Activated CD4-positive, alpha-beta memory T cell treated with anti-CD3 and anti-CD28 coated beads, Interleukin-2, amount 10 ng/mL, durations not matched to agents 7 days and 5 days (primary cell): ENCODE results near the gene FOXP2. TPM values are rescaled to one million over a fixed set of nuclear protein-coding genes. Genes with fewer than 3 reads are reported as not detected.
"Not testable (repeated sequence)": the region's sequence is repeated elsewhere in the genome, so short reads cannot be mapped to it uniquely, and the experiment has no call there.

Experiments used
- CTCF ChIA-PET: fragments of 350-600 bp; sonication (Branson Sonifier 250); formaldehyde crosslinking; loops from one replicate; lab custom pipeline; 2021; ENCODE audit warnings: antibody characterized with exemption, inconsistent platforms; lab: Charles Lee
- POLR2A ChIA-PET: fragments of 350-600 bp; sonication (Branson Sonifier 250); formaldehyde crosslinking; loops from one replicate; lab custom pipeline; 2021; ENCODE audit warnings: antibody characterized with exemption; lab: Charles Lee
- DNase-seq: peaks from one replicate; pipeline ENCODE4 v3.0.0-alpha.2; 2020
- H3K27ac Mint-ChIP-seq: one replicate; pipeline ENCODE4 v1.8.0; 2021; ENCODE audit warnings: mild to moderate bottlenecking, mixed read lengths
- H3K27me3 Mint-ChIP-seq: one replicate; pipeline ENCODE4 v1.8.0; 2021; ENCODE audit warnings: mixed read lengths
- H3K36me3 Mint-ChIP-seq: one replicate; pipeline ENCODE4 v1.8.0; 2021; ENCODE audit warnings: low read depth, mixed read lengths
- H3K4me1 Mint-ChIP-seq: one replicate; pipeline ENCODE4 v1.8.0; 2021; ENCODE audit warnings: mixed read lengths
- H3K4me3 Mint-ChIP-seq: one replicate; pipeline ENCODE4 v1.8.0; 2021; ENCODE audit warnings: mild to moderate bottlenecking, mixed read lengths
- H3K9me3 Mint-ChIP-seq: one replicate; pipeline ENCODE4 v1.8.0; 2021; ENCODE audit warnings: mixed read lengths
- total RNA-seq, 2 experiments: library from RNA; stranded (reverse); gene quantifications; one replicate each; pipeline ENCODE4 v1.2.3, GENCODE V29; 2021

FOXP2 gene
- total RNA-seq, 2 experiments from 2014 or later = not detected

GRCh38 chr7:114590298-114590697 is 175.7 kb downstream of the FOXP2 start:
- POLR2A ChIA-PET = no interaction called here
- H3K36me3 Mint-ChIP-seq = no peaks in the 10 kb centered on the region
- no peak overlapping the region for H3K27ac Mint-ChIP-seq
- CTCF ChIA-PET = no interaction called here
- H3K9me3 Mint-ChIP-seq = no peaks in the 10 kb centered on the region
- no peak overlapping the region for H3K4me3 Mint-ChIP-seq
- H3K4me1 Mint-ChIP-seq = no peaks in the 10 kb centered on the region
- no peak for DNase-seq
- H3K27me3 Mint-ChIP-seq = peaks cover 2% of the 10 kb centered on the region

GRCh38 chr7:114598946-114599345 is 184.3 kb downstream of the FOXP2 start:
- Mint-ChIP-seq H3K4me3 (no peak overlapping the region), H3K36me3 (no peaks in the 10 kb centered on the region), H3K9me3 (no peaks in the 10 kb centered on the region), H3K4me1 (no peaks in the 10 kb centered on the region), H3K27me3 (peaks cover 1% of the 10 kb centered on the region), H3K27ac (no peak overlapping the region)
- DNase-seq = no peak
- ChIA-PET POLR2A (no interaction called here), CTCF (no interaction called here)

GRCh38 chr7:114606100-114606499 is 191.5 kb downstream of the FOXP2 start:
- Mint-ChIP-seq H3K4me1 (no peaks in the 10 kb centered on the region), H3K27ac (no peak overlapping the region), H3K27me3 (peaks cover 1% of the 10 kb centered on the region), H3K4me3 (no peak overlapping the region), H3K9me3 (no peaks in the 10 kb centered on the region), H3K36me3 (no peaks in the 10 kb centered on the region)
- POLR2A ChIA-PET = no interaction called here
- CTCF ChIA-PET = no interaction called here
- no peak for DNase-seq

- CTCF ChIA-PET, H3K27me3 Mint-ChIP-seq, H3K4me3 Mint-ChIP-seq, H3K9me3 Mint-ChIP-seq, DNase-seq, POLR2A ChIA-PET, H3K27ac Mint-ChIP-seq, H3K36me3 Mint-ChIP-seq, H3K4me1 Mint-ChIP-seq: not testable (repeated sequence)
Observed at GRCh38 chr7:114608822-114609221, 194.2 kb downstream of the FOXP2 start.

GRCh38 chr7:114620208-114620607 is 205.6 kb downstream of the FOXP2 start:
- no peaks in the 10 kb centered on the region for H3K4me1 Mint-ChIP-seq

GRCh38 chr7:114622221-114622620 is 207.6 kb downstream of the FOXP2 start:
- Mint-ChIP-seq H3K36me3 (no peaks in the 10 kb centered on the region), H3K9me3 (no peaks in the 10 kb centered on the region), H3K4me3 (no peak overlapping the region), H3K27ac (no peak overlapping the region), H3K27me3 (peaks cover 1% of the 10 kb centered on the region), H3K4me1 (no peaks in the 10 kb centered on the region)
- POLR2A ChIA-PET = no interaction called here
- CTCF ChIA-PET = no interaction called here
- no peak for DNase-seq

More at GRCh38 chr7:114620208-114620607, 205.6 kb downstream of the FOXP2 start:
- no peaks in the 10 kb centered on the region for H3K36me3 Mint-ChIP-seq
- H3K4me3 Mint-ChIP-seq = no peak overlapping the region
- H3K9me3 Mint-ChIP-seq = no peaks in the 10 kb centered on the region
- CTCF ChIA-PET = no interaction called here
- peaks cover 1% of the 10 kb centered on the region for H3K27me3 Mint-ChIP-seq
- H3K27ac Mint-ChIP-seq = no peak overlapping the region
- DNase-seq = no peak
- POLR2A ChIA-PET = no interaction called here

GRCh38 chr7:114623146-114623545 is 208.5 kb downstream of the FOXP2 start:
- Mint-ChIP-seq H3K4me1 (no peaks in the 10 kb centered on the region), H3K4me3 (no peak overlapping the region), H3K36me3 (no peaks in the 10 kb centered on the region), H3K27ac (no peak overlapping the region), H3K27me3 (no peaks in the 10 kb centered on the region), H3K9me3 (no peaks in the 10 kb centered on the region)
- POLR2A ChIA-PET = no interaction called here
- CTCF ChIA-PET = no interaction called here
- no peak for DNase-seq

- Mint-ChIP-seq H3K4me1 (no peaks in the 10 kb centered on the region), H3K27me3 (no peaks in the 10 kb centered on the region), H3K36me3 (no peaks in the 10 kb centered on the region)
Observed at GRCh38 chr7:114627231-114627630, 212.6 kb downstream of the FOXP2 start.

GRCh38 chr7:114628362-114628761 is 213.7 kb downstream of the FOXP2 start:
- ChIA-PET CTCF (no interaction called here), POLR2A (no interaction called here)
- no peak for DNase-seq
- Mint-ChIP-seq H3K4me1 (no peaks in the 10 kb centered on the region), H3K36me3 (no peaks in the 10 kb centered on the region), H3K27ac (no peak overlapping the region), H3K27me3 (no peaks in the 10 kb centered on the region), H3K4me3 (no peak overlapping the region), H3K9me3 (no peaks in the 10 kb centered on the region)

More at GRCh38 chr7:114627231-114627630, 212.6 kb downstream of the FOXP2 start:
- Mint-ChIP-seq H3K4me3 (no peak overlapping the region), H3K9me3 (no peaks in the 10 kb centered on the region), H3K27ac (no peak overlapping the region)
- ChIA-PET POLR2A (no interaction called here), CTCF (no interaction called here)
- no peak for DNase-seq

GRCh38 chr7:114629762-114630161 is 215.1 kb downstream of the FOXP2 start:
- Mint-ChIP-seq H3K4me1 (no peaks in the 10 kb centered on the region), H3K27ac (no peak overlapping the region), H3K27me3 (no peaks in the 10 kb centered on the region), H3K4me3 (no peak overlapping the region), H3K9me3 (no peaks in the 10 kb centered on the region), H3K36me3 (no peaks in the 10 kb centered on the region)
- CTCF ChIA-PET = no interaction called here
- POLR2A ChIA-PET = no interaction called here
- no peak for DNase-seq

GRCh38 chr7:114630201-114630990 is 215.8 kb downstream of the FOXP2 start:
- Mint-ChIP-seq H3K27ac (no peak overlapping the region), H3K4me3 (no peak overlapping the region), H3K27me3 (no peaks in the 10 kb centered on the region), H3K9me3 (no peaks in the 10 kb centered on the region), H3K4me1 (no peaks in the 10 kb centered on the region), H3K36me3 (no peaks in the 10 kb centered on the region)
- ChIA-PET CTCF (no interaction called here), POLR2A (no interaction called here)
- no peak for DNase-seq

- ChIA-PET POLR2A (no interaction called here), CTCF (no interaction called here)
- H3K27ac Mint-ChIP-seq = no peak overlapping the region
- no peak for DNase-seq
- no peaks in the 10 kb centered on the region for H3K4me1 Mint-ChIP-seq
- no peaks in the 10 kb centered on the region for H3K27me3 Mint-ChIP-seq
- H3K36me3 Mint-ChIP-seq = no peaks in the 10 kb centered on the region
- no peak overlapping the region for H3K4me3 Mint-ChIP-seq
- no peaks in the 10 kb centered on the region for H3K9me3 Mint-ChIP-seq
Observed at GRCh38 chr7:114631249-114631822, 216.7 kb downstream of the FOXP2 start.

GRCh38 chr7:114639451-114639850 is 224.8 kb downstream of the FOXP2 start:
- H3K27me3 Mint-ChIP-seq = peaks cover 2% of the 10 kb centered on the region
- no peaks in the 10 kb centered on the region for H3K9me3 Mint-ChIP-seq
- DNase-seq = no peak
- ChIA-PET CTCF (no interaction called here), POLR2A (no interaction called here)
- H3K4me3 Mint-ChIP-seq = no peak overlapping the region
- no peaks in the 10 kb centered on the region for H3K36me3 Mint-ChIP-seq
- no peaks in the 10 kb centered on the region for H3K4me1 Mint-ChIP-seq
- H3K27ac Mint-ChIP-seq = no peak overlapping the region

GRCh38 chr7:114644455-114644854 is 229.8 kb downstream of the FOXP2 start:
- H3K4me3 Mint-ChIP-seq = no peak overlapping the region
- DNase-seq = no peak
- POLR2A ChIA-PET = no interaction called here
- no peaks in the 10 kb centered on the region for H3K9me3 Mint-ChIP-seq
- CTCF ChIA-PET = no interaction called here
- no peaks in the 10 kb centered on the region for H3K4me1 Mint-ChIP-seq
- peaks cover 2% of the 10 kb centered on the region for H3K27me3 Mint-ChIP-seq
- H3K36me3 Mint-ChIP-seq = no peaks in the 10 kb centered on the region
- no peak overlapping the region for H3K27ac Mint-ChIP-seq
